HG02852 (cell line): ENCODE data around the gene CEP63.

Experiments
- ATAC-seq: cut with Tn5 transposase; IDR thresholded peaks from one replicate; pipeline ENCODE4 v1.9.1; 2021; ENCODE audit warnings: mild to moderate bottlenecking, moderate library complexity; ENCODE audit not compliant: unreplicated experiment

The CEP63 gene

DNA sequence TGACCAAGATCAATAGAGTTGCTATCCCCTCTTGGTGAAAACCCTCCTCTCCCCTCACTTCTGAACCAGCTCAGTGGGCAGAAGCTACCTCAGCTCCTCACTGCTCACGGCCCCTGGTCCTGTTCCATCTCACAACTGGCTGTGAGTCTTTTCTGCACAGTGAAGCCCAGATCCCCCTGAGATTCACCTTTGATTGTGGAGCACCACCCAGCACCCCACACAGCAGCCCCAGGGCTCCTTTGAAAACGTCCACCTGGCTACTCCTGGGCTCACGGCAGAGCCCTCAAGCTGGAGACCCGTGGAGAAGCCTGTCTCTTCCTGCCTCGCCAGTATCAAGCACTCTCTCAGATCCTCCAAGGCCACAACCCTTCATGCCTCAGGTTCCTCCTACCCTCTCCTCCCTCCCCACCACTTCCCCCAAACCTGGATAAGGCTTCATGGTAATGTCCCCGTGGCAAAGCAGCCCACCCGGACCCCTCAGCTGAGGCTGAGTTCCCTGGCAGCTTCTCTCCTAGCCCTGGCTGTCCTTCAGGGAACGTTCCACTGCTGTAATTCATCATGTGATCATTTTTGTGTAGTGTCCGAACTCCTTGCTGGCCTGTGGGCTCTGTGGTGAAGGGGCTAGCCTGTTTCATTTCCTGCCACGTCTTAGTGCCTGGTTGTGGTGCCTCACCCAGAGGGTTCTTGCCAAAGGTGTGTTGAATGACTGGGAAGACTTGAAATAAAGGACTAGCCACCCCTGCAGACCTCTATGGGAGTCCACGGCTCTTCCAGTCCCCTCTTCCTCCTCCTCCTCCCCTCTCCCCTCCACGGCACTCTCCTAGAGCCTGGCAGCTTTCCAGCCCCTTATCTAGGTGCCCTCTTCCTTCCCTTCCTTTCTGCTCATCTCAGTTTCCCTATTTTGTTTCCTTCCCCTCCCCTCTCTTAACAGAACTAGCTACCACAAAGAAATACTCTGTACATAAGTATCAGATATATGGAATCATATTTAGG lies 120.5 kb downstream of the CEP63 start:
- no peak for ATAC-seq

DNA sequence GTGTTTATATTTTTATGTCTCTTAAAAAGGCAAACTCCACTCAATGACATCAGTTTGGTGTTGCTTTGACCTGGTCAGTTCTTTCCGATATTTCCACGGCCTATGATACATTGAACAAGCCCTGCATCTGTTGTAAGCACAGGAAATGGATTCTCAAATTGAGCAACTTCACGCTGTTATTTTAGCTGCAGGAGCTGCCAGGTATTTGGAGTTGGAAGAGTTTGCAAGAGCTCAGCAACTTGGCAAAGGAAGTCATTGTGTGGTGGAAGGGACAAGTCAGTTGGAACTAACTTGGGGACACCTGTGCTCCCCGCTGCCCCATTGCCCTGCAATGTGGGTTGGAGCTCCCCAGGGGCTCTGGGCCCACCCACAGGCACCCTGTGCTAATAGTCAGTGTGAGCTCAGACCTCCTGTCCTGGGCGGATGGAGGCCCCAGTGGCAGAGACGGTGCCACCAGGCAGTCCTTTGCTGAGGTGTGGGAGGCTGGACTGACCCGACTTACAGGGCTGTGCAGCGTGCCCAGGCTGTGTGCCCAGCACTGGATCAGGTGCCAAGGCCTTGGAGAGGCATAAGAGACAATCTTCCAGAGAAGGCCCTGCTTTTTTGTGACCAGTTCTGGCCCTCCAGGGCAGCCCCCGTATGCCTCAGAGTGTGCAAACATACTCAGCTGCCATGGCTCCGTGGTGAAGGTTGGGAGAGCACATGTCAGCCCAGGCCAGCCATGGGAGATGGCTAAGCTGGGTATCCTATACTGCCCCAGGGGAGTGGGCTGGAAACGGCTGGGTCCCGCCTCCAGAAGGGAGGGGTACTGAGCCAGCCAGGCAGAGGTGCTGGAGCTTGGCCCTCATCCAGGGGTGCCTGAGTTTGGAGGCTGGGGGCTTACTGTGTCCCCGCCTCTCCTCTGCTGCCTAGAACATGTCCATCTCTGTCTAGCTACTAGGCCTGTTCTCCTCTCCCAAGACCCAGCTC lies 121.5 kb downstream of the CEP63 start:
- ATAC-seq, result no peak

DNA sequence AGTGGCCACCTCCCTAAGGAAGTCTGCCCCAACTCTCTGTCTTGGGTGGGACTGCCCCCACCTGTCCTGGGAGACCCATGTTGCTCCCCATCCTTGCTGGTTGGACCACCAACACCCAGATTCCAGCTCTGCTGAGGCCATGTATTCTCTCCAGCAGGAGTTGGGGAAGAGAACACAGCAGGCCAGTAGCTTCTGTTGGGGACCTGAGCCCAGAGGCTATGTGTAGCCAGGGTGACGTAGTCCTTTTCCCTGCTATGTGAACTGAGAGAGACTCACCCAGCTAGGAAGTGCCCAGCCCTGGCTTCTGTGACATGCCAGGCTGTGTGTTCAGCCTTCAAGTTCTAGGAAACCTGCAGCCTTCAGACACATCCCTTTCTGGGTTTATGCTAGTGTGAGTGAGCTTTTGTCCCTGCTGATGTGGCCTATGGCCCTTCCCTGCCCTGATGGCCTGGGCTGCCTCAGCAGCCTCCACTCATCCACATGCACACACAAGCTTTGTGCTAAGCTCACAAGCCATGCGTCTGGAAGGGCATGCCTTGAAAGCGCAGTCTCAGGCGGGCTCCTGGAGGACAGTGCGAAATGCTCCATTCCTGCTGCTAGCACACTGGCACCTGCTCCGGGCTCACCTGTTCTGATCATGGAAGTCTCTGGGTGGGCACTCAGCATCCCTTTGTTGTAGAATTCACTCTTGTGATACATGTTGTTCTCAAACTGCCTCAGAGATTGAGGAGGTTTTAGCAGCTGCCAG lies 122.3 kb downstream of the CEP63 start:
- no peak for ATAC-seq

DNA sequence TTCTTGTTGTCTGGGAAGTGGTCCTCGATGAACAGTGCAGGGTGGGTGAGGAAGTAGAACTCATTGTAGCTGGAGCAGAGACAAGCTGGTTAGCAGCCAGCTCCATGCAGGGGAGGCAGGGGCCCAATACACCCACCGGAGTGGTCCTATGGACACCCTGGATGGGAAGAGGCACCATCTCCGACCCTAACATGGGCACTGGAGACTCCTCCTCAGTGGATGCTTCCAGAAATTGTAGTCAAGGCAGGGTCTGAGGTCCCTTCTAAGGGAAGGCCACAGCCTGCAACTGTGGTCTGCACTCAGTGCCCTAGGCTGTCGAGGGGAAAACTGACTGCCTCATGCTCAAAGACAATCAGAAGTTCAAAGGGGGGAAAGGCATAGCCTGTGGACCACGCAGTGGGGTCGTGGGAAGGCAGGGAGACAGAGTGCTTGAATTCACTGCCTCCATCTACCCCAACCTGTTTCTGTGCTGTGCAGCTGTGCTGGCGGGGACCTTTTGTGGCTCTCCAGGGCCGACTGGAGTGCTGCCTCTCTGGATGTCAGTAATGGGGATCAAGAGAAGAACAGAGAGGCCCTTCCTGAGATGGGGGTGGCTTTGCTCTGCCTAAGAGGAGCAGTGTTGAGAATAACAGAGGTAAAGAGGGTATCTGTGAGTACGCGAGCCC lies 123.0 kb downstream of the CEP63 start:
- no peak for ATAC-seq

DNA sequence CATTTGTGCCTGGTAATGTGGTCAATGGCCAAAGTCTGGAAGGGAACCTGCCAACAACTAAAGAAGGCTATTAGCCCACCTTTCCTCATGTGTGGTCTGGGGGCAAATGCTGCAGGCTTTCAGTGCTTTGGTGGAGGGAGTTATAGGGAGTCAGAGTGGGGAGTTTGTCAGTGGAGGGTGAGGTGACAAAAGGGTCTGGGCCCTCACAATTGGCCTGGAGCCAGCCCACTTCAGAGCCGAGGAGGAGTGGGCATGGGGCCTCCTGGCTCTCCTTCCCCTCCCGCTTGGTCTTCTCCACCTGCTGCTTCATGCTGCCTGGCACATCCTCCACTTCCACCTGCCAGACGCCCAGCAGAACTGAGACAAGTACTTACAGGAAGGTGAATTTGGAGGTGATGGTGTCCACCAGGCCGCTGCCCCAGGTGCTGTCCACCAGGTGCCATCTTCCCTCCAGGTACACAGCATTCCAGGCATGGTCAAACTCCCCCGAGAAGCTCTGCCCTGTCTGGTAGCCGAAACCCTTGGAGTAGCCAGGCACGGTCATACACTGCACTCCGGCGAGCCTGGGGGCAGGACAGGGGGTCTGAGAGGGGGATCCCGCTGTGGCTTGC lies 124.1 kb downstream of the CEP63 start:
- no peak for ATAC-seq

DNA sequence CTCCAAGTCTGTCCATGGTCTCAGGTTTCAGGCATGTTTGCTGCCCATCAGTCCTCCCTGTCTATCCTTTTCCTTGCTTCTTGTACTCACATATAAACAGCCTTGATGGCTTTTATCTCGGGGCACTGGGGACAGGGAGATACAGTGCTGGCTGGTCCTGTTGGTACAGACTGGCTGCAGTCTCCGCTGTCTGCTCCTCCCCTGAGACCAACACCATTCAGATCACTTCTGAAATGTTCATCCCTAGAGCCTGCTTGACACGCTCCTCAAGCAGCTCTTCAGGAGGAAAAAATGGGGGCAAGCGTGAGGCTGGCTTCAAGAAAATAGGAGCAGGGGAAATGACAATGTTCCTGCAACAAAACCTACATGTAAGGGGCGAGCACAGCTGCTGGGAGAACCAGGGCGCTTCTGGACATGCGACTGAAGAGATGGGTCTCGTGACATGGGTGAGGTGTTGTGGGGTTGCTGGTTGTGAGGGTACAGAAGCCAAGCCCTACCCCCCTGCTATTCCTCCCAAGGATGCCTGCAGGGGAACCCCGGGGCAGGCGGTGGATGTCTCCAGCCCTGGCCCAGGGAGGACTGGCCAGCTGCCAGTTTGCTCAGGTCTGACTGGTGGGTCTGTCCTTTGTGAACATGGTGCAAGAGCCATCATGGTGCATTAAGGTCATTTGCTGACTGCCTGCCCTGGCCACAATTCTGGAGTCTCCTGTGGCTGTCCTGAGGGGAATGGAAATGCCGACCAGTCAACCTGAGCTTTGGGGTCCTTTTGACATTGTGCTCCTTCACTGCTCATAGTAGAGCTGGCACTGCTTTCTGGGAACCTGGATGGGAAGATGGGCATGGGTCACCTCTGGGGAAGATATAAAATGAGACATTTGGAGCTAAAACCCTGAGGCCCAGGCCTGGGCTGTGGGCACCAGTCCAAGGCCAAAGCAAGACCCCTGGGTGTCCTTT lies 124.9 kb downstream of the CEP63 start:
- ATAC-seq, result no peak

DNA sequence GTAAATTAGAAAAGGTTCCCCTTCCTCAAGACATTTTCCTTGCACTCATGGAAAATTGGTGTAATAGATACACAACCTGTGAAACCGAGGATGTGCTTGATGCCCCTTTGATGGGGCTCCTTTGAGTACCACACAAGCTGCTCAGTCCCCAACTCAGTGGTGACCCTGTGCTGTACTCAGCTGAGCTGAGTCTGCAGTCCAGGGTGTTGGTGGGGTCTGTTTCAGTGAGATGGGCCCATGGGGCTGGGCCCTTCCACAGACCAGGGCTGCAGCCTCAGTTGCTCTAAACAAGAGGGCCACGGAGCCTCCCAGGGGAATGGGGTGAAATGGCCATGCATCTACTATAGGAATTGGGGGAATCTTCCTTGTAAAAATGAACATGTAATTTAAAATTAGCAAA lies 125.7 kb downstream of the CEP63 start:
- no peak for ATAC-seq

DNA sequence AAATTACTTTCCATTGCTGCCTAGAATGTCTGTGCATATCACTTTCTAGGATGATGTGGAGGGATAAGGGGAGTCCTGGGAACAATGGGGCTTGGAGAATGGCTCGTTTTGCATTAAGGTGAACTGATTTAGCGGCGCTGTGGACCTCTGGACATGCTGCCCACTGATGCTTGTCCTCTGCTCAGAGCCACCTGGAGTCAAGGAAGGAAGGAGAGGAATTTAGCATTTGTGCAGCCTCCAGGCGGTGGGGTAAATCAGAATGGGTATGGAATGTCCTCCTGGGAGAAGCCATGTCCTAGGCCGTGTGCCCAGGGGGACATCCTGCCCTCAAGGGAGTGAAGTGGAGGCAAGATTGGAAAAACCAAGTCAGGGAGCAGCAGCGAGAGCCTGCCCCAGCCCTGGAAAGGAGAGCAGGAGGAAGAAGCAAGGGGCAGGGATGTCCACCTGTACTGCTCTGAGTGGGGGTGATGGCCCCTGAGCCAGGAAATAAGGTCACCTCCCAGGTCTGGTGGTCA lies 127.2 kb downstream of the CEP63 start:
- ATAC-seq, result no peak

DNA sequence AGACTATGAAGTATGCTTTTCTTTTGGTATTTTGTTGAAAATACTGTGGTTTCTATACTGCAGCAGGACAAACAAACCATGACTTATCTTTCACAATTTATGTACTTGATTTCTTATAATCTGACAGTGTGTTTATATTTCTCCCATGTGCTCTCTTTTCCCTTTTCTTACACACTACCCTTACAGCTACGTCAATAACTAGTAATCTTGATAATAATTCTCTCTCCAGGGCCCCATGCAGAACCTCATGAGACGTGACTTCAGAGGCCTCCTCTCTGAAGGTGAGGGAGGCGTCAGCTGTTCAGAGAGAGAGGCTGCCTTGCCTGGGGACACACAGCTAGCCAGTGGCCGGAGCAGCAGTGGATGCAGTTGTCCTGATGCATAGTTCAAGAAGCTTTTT lies 129.1 kb downstream of the CEP63 start:
- no peak for ATAC-seq

DNA sequence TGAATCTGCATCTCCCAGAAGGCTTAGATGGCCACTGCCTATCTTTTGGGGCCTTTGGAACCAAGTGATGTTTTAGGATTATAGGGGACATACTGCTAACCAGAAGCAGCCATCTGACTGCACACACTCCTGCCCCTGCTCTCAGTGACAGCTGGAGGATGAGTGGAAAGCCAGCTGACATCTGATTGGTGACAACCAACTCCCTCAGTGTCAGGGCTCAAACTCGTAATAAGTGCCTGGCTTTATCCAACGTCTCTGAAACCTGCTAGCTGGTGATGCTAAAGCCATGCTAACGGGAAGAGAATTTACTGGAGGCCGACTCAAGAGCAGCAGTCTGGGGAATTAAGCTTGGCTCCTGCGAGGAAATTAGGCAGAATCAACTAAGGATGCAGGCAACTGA lies 129.9 kb downstream of the CEP63 start:
- ATAC-seq, result no peak

DNA sequence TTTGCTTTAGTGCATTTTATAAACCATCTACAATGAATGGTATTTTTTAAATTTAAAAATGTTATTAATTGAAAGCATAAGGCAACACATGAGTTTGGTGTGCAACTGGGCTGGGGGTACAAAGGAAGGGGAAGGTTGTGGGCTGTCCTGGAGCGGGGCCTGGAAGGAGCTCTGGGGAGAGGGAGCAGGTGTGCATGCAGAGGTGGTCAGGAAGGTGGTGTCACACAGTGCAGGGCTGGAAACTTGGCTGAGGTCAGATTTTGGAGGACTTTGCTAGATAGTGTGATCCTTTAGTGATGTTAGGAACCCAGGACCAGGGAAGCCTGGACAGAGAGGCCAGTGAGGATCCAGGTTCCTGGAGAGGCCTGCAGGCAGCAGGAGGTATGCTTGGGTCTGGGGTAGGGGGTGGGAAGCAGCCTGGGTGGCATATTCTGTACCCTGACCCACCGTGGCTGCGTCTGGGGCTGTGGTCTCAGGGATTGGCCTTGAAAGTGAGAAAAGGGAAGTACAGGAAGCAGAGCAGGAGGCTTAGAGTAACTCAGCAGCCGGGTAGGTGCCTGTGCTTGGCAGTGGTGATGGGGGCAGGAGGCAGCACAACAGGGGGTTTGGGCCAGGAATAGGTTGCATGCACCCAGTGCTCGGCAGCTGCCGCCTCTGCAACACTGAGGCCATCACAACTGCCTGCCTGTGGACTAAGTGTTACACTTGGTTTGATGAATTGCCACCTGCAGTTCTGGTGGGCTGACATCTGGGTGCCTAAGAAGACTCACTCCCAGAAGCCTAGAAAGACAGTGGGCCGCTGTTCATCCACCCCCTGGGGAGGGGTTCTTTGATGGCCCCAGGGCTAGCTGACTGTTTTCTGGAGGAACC lies 132.0 kb downstream of the CEP63 start:
- ATAC-seq, result no peak

DNA sequence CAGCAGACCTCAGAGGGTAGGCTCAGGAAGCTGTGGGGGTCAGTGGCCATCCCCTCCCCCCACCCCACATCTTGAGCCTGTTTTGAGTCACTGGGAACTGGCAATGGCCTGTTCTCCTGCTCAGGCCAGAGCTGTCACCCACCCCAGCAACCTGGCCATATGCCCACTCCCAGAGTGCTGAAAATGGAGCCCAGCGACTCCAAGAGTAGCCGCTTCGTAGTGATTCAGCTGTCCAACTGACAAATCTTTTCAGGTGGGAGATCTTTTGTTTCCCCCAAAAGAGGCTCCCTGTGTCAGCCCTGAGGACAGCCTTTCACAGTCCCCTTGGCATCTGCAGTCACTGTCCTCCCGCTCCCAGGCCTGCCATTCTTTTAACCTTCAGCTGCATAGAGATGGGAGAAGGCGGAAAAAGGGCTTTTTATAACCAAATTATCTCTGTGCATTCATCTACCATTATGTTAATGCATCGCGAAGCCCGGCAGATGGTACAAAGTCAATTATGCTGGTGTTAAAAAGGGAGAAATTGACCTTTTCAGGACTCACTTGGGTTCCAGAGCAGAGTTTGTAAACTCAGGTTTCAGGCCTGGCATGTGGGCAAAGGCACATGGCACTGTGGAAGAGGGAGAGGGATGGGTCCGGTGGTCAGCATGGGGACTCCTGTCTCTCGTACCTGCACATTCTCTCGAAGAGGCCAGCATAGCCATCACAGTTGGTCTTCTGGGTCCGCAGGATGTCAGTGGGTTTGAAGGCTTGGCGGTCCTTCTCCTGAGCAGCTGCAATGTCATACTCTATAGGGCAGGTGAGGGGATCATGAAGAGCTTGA lies 132.8 kb downstream of the CEP63 start:
- ATAC-seq, result no peak

DNA sequence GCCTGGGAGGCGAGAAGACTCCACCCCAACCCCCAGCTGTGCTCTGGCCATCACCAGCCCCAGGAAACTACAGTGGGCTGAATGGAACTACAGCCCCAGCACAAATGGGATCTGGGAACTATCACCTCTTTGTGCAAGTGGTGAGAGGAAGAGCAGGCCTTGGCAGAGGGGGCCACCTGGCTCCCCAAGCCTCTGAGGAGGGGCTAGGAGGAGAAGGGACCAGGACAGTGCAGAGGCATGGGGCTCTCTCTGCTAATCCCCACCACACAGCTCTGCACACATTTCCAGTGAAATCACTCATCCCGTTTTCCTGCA lies 133.4 kb downstream of the CEP63 start:
- ATAC-seq, result no peak

DNA sequence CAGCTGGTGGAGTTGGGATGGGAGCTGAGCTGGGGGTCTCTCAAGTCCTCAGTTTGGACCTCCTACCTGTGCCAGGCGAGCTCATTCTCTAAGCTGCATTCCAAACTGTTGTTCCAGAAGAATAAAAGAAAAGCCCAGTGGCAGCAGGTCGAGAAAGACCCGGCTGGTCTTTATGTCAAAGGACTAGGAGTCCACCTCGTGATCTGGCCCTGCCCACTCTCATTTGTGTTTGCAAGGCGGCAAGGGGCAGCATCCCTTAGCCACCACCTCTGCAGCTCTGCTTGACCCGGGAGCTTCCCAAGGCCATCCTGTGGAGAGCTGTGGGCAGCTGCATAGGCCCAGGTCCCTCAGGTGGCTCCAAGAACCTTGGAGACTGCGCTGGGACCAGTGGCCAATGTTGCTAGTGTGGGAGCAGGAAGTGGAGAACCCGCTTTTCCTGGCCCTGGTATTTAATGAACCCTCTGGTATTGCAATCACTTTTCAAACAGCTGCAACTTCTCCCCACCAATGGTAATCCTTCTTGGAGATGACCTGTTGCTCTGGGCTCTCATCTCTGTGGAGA lies 134.1 kb downstream of the CEP63 start:
- no peak for ATAC-seq

DNA sequence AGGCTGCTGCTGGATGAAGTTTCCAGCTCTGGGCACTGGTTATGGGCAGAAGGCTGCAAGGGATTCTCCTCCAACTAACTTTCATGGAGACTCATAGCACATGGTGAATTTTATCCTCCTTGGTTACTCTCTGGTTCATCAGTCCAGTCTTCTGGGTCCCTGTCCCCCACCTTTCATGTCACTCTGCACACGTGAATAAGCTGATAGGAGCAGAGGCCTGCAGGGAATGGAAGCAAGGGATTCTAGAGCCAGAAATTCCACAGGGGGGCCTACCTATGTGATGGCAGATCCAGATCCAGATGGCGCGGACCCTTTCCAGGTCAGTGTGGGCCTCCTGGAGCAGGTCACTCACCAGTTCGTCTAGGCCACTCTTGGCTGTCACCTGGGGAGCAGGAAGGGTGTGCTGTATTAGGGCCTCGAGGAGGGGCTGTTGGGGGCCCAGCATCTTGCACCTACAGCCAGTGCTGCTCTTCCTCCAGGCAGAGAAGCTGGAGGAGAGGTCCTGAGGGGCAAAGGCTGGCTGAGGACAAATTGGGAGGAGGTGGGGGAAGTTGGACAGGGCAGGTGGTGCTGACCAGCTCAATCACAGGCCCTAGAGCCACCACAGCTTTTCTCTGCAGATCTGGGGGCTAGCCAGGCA lies 134.7 kb downstream of the CEP63 start:
- ATAC-seq, result no peak

DNA sequence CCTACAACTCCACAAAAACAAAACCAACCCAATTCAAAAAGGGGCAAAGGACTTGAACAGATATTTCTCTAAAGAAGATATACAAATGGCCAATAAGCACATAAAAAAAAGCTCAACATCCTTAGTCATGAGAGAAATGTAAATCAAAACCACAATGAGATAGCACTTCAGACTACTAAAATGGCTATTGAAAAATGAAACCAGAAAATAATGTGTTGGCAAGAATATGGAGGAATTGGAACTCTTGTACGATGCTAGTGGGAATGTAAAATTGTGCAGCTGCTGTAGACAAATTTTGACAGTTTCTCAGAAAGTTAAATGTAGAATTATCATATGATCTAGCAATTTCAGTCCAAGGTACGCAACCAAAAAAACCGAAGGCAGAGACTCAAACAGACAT lies 136.0 kb downstream of the CEP63 start:
- no peak for ATAC-seq
